ENCODE results near the gene COMMD6.

COMMD6 gene

DNA sequence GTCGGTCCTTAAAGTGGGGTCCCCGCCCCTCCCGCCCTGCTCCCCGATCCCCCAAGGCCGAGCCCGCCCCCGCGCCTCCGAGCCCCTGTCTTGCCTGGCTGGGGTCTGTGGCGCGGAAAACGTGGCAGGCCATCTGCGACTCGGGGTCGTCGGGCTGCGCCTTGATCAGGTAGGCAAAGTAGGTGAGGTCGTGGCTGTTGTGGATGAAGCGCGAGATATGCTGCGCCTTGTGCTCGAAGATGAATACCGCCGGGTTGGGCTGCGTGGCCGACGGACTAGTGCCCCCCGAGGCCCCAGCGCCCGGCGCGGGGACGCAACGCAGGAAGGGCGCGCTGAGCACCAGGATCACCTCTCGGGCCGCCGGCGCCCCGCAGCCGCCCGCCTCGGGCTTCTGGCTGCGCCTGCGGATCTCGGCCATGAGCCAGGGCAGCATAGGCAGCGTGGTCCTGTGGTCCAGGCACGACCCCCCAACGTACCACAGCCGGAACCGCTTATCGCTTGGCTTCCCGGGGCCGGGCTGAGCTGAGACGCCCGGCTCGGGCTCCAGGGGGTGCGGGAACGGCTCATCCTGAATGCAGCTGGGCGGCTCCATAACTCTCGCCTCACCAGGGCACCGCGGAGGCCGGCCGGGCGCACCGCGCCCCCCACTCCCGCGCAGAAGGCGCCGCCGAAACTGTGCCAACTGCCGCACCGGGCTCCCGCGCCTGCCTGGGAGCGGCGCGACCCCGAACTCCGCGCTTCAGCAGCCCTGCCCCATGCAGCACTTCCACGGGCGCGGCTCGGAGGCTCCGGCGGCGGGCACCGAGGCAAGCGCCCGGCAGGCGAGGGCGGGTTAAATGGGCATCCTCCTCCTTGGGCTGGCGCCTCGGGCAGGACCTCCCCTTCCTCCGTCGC lies 56.2 kb downstream of the COMMD6 start:
- DNase-seq: no peak

DNA sequence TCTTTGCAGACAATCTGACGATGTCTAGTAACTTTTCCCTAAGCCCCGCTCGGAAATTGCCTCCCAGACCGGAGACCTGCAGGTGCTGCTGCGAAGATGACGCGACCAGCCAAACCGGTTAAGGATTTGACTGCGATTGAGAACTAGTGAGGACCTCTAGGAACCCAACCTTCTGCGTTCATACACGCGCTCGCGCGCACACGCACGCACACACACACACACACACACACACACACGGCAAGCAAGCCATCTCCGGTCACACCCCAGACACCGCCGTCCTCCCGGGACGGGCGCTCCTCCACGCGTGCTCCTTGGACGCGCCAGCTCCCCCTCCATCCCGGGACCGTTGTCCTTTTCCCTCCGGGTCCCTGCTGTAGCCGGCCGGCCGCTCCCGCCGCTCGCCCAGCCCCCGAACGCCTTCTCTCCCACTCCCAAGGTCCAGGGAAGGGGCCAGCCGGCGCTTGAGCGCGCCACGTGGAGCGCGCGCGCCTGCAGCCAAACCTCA lies 56.9 kb downstream of the COMMD6 start:
- peak; percentile 9 for DNase-seq

DNA sequence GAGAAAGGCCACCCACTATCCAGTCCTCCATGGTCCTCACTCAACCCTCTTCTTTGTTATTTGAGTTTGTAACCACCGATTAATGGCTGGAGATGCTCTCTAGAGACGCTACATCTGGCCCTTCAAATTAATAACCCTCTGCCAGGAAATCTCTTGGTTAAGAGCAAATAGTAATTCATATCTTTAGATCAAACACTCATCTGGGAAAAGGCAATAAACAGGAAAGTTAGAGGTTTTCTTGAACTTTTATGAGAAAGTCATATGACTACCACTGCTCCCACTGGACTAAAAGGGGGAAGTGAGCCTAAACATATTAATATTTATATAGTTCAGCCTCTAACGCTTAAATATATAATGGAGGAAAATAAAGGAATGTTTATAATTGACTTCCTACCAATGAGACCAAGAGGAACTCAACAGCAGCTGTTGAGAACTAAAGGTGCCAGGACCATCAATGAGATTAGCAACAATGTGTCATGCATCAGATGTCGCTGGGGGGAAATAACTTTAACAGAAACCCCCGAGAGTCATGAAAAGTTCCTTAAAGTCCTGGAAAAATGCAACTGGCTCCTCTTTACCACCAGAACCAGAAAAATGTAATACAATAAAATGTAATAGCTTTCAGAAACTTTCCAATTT lies 58.4 kb downstream of the COMMD6 start:
- no peak for DNase-seq

GRCh38 chr13:75478659-75479058 lies 59.0 kb downstream of the COMMD6 start:
- DNase-seq: no peak
